GM10266 (cell line): ENCODE data around the gene COPS4.
"Not testable (repeated sequence)": the region's sequence is repeated elsewhere in the genome, so short reads cannot be mapped to it uniquely, and the experiment has no call there.

Experiments
- DNase-seq: peaks from one replicate; pipeline ENCODE4 v3.0.0; 2012; ENCODE audit errors: extremely low spot score
- TF ChIP-seq, protein P1 (sequence below): IDR thresholded peaks from 2 replicates; pipeline ENCODE4 v1.5.1; 2012; ENCODE audit warnings: mild to moderate bottlenecking, low read depth; ENCODE audit not compliant: control insufficient read depth, insufficient read depth; ENCODE audit errors: missing control alignments

The COPS4 gene

DNA sequence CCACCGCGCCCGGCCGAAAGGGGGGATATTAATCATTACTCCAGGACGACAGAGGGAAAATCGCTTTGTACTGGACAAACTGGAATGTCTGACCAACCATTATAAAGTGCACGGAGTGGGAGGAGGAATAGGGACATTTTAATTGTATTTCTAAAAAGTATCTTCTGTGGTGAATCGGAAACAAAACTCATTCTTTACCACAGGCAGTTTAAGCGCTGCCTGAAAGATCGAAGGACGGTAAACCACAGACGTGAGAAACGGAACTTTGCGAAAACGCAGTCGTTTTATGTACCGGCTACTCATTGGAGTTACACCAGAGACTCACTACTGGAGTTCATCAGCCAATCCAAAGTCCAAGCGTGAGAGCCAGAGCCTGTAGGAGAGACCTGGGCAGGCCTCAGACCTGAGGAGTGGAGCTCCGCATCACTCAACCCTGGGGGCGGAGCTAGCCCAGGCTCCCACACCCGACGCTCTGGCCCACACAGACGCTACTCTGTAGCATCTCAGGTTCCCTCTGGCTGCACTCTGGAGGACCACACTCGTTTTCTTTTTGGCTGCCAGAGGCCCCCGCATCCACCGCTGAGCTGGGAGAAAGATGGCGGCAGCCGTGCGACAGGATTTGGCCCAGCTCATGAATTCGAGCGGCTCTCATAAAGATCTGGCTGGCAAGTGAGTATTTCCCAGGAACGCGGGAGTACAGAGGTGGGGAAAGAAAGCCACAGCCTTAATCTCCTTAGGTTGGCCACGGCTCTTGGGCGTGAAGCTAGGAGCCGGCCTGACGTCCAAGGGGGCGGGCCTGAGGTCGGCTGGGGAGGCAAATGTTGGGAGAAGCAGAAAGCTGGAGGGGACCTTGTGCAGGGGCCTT, at the start of gene COPS4:
Gene COPS4 (plus strand): TSS at position 554 of the 865 bp plus-strand sequence. CDS start 42 bp downstream, at position 596.
- peak; percentile 90 for DNase-seq

DNA sequence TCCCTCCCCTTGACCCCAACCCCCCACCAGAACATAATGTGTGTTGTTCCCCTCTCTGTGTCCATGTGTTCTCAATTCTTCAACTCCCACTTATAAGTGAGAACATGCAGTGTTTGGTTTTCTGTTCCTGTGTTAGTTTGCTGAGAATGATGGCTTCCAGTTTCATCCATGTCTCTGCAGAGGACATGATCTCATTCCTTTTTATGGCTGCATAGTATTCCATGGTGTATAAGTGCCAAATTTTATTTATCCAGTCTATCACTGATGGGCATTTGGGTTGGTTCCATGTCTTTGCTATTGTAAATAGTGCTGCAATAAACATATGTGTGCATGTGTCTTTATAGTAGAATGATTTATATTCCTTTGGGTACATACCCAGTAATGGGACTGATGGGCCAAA, 47.5 kb upstream of the COPS4 start:
- not testable (repeated sequence) for DNase-seq

More for the DNA sequence above, at the start of gene COPS4:
- TF ChIP-seq, protein P1, sequence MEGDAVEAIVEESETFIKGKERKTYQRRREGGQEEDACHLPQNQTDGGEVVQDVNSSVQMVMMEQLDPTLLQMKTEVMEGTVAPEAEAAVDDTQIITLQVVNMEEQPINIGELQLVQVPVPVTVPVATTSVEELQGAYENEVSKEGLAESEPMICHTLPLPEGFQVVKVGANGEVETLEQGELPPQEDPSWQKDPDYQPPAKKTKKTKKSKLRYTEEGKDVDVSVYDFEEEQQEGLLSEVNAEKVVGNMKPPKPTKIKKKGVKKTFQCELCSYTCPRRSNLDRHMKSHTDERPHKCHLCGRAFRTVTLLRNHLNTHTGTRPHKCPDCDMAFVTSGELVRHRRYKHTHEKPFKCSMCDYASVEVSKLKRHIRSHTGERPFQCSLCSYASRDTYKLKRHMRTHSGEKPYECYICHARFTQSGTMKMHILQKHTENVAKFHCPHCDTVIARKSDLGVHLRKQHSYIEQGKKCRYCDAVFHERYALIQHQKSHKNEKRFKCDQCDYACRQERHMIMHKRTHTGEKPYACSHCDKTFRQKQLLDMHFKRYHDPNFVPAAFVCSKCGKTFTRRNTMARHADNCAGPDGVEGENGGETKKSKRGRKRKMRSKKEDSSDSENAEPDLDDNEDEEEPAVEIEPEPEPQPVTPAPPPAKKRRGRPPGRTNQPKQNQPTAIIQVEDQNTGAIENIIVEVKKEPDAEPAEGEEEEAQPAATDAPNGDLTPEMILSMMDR = no peak

DNA sequence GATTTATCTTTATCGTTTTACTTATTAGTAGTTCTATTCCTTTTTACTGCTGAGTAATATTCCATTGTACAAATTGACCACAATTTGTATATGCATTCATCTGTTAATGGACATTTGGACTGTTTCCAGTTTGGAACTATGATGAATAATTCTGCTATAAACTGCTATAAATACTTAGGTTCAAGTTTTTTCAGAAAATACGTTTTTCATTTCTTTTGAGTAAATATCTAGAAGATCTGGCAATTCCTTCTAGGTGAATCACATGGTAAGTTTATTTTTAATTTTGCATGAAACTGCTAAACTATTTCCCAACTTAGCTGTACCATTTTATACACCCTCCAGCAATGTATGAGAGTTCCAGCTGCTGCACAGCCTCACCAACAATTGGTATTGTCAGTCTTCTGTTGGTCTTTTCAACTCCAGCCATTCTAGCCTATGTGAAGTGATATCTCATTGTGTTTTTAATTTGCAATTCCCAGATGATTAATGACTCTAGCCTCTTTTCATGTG, 46.6 kb upstream of the COPS4 start:
- DNase-seq = no peak
- TF ChIP-seq, protein P1 = no peak

DNA sequence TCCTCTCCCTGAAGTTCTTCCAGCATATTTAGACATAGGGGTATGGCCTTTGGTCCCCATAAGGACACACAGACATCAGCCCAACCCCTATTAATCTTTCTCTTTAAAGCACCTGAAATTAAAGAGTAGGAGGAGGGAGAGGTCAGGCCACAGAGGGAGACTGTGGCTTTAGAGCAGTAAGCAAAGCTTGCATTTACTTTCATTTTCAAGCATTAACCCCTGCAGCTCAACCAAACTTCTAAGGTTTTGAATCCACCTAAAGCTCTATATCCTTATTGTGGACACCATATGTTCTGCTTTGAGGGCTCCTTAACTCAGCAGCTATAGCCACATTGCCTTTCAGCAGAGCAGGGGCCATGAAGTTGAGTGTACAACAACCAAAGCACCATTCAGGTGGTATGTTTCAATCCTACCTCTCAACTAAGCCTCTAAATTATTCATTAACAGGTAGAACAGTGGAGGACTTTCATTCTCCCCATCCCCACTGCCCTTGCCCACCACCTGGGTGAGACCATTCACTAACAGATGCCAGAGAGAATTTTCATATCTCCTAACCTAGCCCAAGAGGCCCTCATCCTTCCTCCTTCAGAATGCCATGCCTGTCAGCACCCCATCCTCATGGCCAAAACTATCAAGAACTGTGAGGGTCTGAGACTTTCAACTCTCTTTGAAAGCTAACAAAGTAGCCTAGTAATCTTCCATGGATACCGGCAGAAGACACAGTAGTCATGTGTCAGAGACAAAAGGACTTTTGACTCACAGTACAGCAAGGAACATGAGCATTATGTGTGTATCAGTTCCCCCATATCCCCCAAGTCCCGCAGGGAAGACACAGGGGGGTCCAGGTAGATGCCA, 45.2 kb upstream of the COPS4 start:
- TF ChIP-seq, protein P1 = no peak
- peak; percentile 49 for DNase-seq

DNA sequence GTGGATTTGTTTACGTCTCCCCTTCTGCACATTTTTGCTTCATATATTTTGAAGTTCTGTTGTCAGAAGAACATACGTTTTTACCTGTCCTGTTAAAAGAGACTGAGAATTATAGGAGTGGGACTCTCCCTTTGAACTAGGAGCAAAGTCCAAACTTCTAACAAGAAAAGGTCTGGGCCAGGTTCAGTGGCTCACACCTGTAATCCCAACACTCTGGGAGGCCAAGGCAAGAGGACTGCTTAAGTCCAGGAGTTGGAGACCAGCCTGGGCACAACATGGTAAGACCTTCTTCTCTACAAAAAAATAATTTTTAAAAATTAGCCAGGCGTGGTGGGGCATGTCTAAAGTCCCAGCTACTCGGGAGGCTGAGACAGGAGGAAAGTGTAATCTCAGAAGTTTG, 40.1 kb upstream of the COPS4 start:
- DNase-seq = no peak
- TF ChIP-seq, protein P1 = no peak

DNA sequence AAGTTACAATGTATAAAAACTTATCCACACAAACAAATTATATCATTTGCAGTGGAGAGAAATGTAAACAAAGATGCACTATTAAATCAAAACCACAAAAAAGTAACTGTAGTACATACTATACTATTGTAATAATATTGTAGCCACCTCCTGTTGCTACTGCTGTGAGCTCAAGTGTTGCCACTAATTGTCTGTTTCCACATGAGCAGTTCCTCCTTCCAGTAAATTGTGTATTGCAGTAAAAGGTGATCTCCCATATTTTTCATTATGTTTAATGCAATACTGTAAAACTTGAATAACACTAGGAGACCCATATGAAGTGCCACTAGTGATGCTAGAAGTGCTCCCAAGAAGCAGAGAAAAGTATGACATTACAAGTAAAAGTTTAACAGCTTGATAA, 36.1 kb upstream of the COPS4 start:
- DNase-seq = no peak
- TF ChIP-seq, protein P1 = no peak

DNA sequence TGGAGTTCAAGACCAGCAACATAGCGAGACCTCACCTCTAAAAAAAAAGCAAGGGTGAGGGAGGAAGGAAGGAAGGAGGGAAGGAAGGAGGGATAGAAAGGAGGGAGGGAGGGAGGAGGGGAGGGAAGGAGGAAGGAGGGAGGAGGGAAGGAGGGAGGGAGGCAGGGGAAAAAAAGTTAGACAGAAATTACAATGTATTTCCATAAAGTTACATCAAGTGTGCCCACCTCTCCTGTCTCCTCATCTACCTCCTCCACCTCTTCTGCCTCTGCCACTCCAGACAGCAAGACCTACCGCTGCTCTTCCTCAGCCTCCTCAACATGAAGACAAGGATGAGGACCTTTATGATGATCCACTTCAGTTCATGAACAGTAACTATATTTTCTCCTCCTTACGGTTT, 32.7 kb upstream of the COPS4 start:
- TF ChIP-seq, protein P1 = no peak
- DNase-seq = no peak

DNA sequence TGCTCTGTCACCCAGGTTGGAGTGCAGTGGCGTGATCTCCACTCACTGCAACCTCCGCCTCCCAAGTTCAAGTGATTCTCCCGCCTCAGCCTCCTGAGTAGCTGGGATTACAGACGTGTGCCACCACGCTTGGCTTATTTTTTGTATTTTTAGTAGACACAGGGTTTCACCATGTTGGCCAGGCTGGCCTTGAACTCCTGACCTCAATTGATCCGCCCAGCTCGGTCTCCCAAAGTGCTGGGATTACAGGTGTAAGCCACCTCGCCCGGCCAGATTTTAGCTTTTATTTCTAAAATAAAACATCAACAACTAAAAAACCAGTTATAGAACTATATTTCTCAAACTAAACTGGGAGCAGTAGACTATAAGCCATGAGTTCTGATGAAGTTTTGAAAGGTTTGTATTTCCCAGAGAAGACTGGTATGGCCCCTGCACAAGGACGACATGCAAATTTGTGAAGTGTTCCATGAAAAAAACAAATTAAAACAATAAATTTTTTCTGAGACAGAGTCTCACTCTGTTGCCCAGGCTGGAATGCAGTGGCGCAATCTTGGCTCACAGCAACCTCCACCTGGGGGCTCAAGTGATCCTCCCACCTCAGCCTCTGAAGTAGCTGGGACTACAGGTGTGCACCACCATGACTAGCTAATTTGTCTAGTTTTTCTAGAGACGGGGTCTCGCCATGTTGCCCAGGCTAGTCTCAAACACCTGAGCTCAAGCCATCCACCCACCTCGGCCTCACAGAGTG, 31.8 kb upstream of the COPS4 start:
- not testable (repeated sequence) for DNase-seq
